HCT116 (cell line): Measurements from ENCODE around the gene DNAH5. TPM values are rescaled to one million over a fixed set of nuclear protein-coding genes. Genes with fewer than 3 reads are reported as not detected.

Experiments used
- ATAC-seq: fragments of 200-7000 bp; cut with Tn5 transposase; 2 replicates; pipeline ENCODE4 v1.9.1; 2020; ENCODE audit warnings: mild to moderate bottlenecking, moderate library complexity
- BruUV-seq: library from RNA; stranded (reverse); fragments of 400-500 nt; replicated peaks from 2 replicates; lab custom pipeline; 2021; lab: Mats Ljungman, UMichigan
- CTCF ChIA-PET: fragments of 300-600 bp; sonication (Branson Sonifier 250); formaldehyde crosslinking; loops from one replicate; lab custom pipeline; 2021; ENCODE audit warnings: antibody characterized with exemption; lab: Charles Lee
- POLR2A ChIA-PET: fragments of 300-600, 350-600 bp; sonication (Branson Sonifier 250); formaldehyde crosslinking; loops from one replicate; lab custom pipeline; 2021; ENCODE audit warnings: antibody characterized with exemption; lab: Charles Lee
- RAD21 ChIA-PET, 2 experiments: fragments of 300-600 bp; sonication (Branson Sonifier 250); formaldehyde crosslinking; loops; one replicate each; lab custom pipeline; 2023; ENCODE audit warnings: low total read pairs in 2 of 2; ENCODE audit not compliant: uncharacterized antibody in 2 of 2, unreplicated experiment in 2 of 2, low non-redundant PET in 1 of 2; lab: Charles Lee
- DNase-seq: peaks from one replicate; pipeline ENCODE4 v3.0.0-alpha.2; 2010; ENCODE audit warnings: low read depth, low spot score
- H2AFZ ChIP-seq: fragments of 200-600 bp; shearing (Covaris generic), sonication (generic); 2 replicates; pipeline ENCODE4 v1.6.1; 2017; ENCODE audit warnings: low read depth, mixed run types, mixed read lengths, antibody characterized with exemption, low read length; ENCODE audit not compliant: poor library complexity, severe bottlenecking
- H3K27ac ChIP-seq: 2 replicates; pipeline ENCODE4 v1.5.1; 2012; ENCODE audit warnings: low read depth, low read length
- H3K27me3 ChIP-seq: fragments of 200-600 bp; sonication (generic); 2 replicates; pipeline ENCODE4 v1.6.1; 2016; ENCODE audit warnings: mixed run types, low read length, mixed read lengths; ENCODE audit not compliant: insufficient read depth
- H3K36me3 ChIP-seq, 2 experiments: fragments of 200-500 bp in 1 of 2; fragments of 200-600 bp in 1 of 2; sonication (Bioruptor generic) in 1 of 2; sonication (generic) in 1 of 2; 2 replicates each; pipeline versions ENCODE4 v1.5.1 to v1.6.1; 2014 to 2016; ENCODE audit warnings: low read length in 2 of 2, inconsistent platforms in 1 of 2, mixed read lengths in 1 of 2, mixed run types in 1 of 2; ENCODE audit not compliant: insufficient read depth in 2 of 2, control insufficient read depth in 1 of 2
- H3K4me1 ChIP-seq, 2 experiments: fragments of 200-600 bp in 1 of 2; sonication (generic) in 1 of 2; 2 replicates each; pipeline versions ENCODE4 v1.5.1 to v1.6.1; 2012 to 2017; ENCODE audit warnings: low read length in 2 of 2, inconsistent platforms in 1 of 2, mild to moderate bottlenecking in 1 of 2, mixed read lengths in 1 of 2, mixed run types in 1 of 2, moderate library complexity in 1 of 2; ENCODE audit not compliant: insufficient read depth in 2 of 2, control insufficient read depth in 1 of 2
- H3K4me2 ChIP-seq: fragments of 200-600 bp; sonication (generic); 2 replicates; pipeline ENCODE4 v1.6.1; 2017; ENCODE audit warnings: mixed run types, low read length, mixed read lengths
- H3K4me3 ChIP-seq, 2 experiments: fragments of 200-600 bp in 1 of 2; sonication (generic) in 1 of 2; replicated peaks in 1 of 2; 2 replicates each; pipeline ENCODE4 v1.5.1; 2011 to 2016; ENCODE audit warnings: low read length in 2 of 2, control low read depth in 1 of 2, low read depth in 1 of 2, mild to moderate bottlenecking in 1 of 2, mixed read lengths in 1 of 2, mixed run types in 1 of 2
- H3K79me2 ChIP-seq: fragments of 200-600 bp; sonication (generic); 2 replicates; pipeline ENCODE4 v1.6.1; 2017; ENCODE audit warnings: mild to moderate bottlenecking, mixed run types, low read length, moderate library complexity, mixed read lengths; ENCODE audit not compliant: insufficient read depth
- H3K9ac ChIP-seq: fragments of 200-600 bp; sonication (generic); 2 replicates; pipeline ENCODE4 v1.6.1; 2016; ENCODE audit warnings: low read length, mixed read lengths
- H3K9me2 ChIP-seq: fragments of 200-600 bp; sonication (generic), shearing (Covaris generic); 2 replicates; pipeline ENCODE4 v1.6.1; 2017; ENCODE audit warnings: mixed run types, mild to moderate bottlenecking, moderate library complexity; ENCODE audit not compliant: insufficient read depth
- H3K9me3 ChIP-seq, 2 experiments: fragments of 200-500 bp in 1 of 2; fragments of 200-600 bp in 1 of 2; sonication (Bioruptor generic) in 1 of 2; sonication (generic) in 1 of 2; 2 replicates each; pipeline ENCODE4 v1.6.1; 2014 to 2017; ENCODE audit warnings: low read length in 2 of 2, mixed read lengths in 2 of 2, inconsistent platforms in 1 of 2, low read depth in 1 of 2, mild to moderate bottlenecking in 1 of 2, mixed run types in 1 of 2, moderate library complexity in 1 of 2; ENCODE audit not compliant: control insufficient read depth in 1 of 2, insufficient read depth in 1 of 2
- H4K20me1 ChIP-seq: fragments of 200-600 bp; sonication (generic), shearing (Covaris generic); 2 replicates; pipeline ENCODE4 v1.6.1; 2017; ENCODE audit warnings: mixed run types, mild to moderate bottlenecking, moderate library complexity; ENCODE audit not compliant: insufficient read depth
- ATF3 ChIP-seq: IDR thresholded peaks from 2 replicates; pipeline ENCODE4 v1.6.1; 2012
- CBX3 ChIP-seq: IDR thresholded peaks from 2 replicates; pipeline ENCODE4 v1.6.1; 2012; ENCODE audit warnings: low read depth
- CTCF ChIP-seq, 3 experiments: fragments of 200-600 bp in 1 of 3; sonication (generic) in 1 of 3; IDR thresholded peaks in 2 of 3; conservative IDR thresholded peaks in 1 of 3; 2 replicates each; pipeline ENCODE4 v1.5.1; 2012 to 2017; ENCODE audit warnings: low read depth in 2 of 3, low read length in 2 of 3, antibody characterized with exemption in 1 of 3, borderline replicate concordance in 1 of 3, control low read depth in 1 of 3, mild to moderate bottlenecking in 1 of 3, mixed read lengths in 1 of 3, mixed run types in 1 of 3, moderate library complexity in 1 of 3; ENCODE audit not compliant: insufficient read depth in 1 of 3
- EGR1 ChIP-seq: IDR thresholded peaks from 2 replicates; pipeline ENCODE4 v1.6.1; 2012; ENCODE audit warnings: low read depth
- ELF1 ChIP-seq: IDR thresholded peaks from 2 replicates; pipeline ENCODE4 v1.6.1; 2012; ENCODE audit warnings: low read depth, borderline replicate concordance
- EZH2 ChIP-seq: fragments of 200-600 bp; sonication (generic); IDR thresholded peaks from 2 replicates; pipeline ENCODE4 v1.6.1; 2017; ENCODE audit warnings: antibody characterized with exemption, mixed run types
- EZH2phosphoT487 ChIP-seq: fragments of 200-600 bp; IDR thresholded peaks from 2 replicates; pipeline ENCODE4 v1.6.1; 2018; ENCODE audit warnings: antibody characterized with exemption, borderline replicate concordance
- FOSL1 ChIP-seq: IDR thresholded peaks from 2 replicates; pipeline ENCODE4 v1.6.1; 2012; ENCODE audit warnings: low read depth
- JUND ChIP-seq: IDR thresholded peaks from 2 replicates; pipeline ENCODE4 v1.6.1; 2012
- MAX ChIP-seq: IDR thresholded peaks from 2 replicates; pipeline ENCODE4 v1.6.1; 2012
- RAD21 ChIP-seq: IDR thresholded peaks from 2 replicates; pipeline ENCODE4 v1.6.1; 2012; ENCODE audit warnings: low read depth, mild to moderate bottlenecking
- REST ChIP-seq: IDR thresholded peaks from 2 replicates; pipeline ENCODE4 v1.6.1; 2012; ENCODE audit warnings: low read depth
- SIN3A ChIP-seq: IDR thresholded peaks from 2 replicates; pipeline ENCODE4 v1.6.1; 2012; ENCODE audit warnings: low read depth
- SP1 ChIP-seq: IDR thresholded peaks from 2 replicates; pipeline ENCODE4 v1.6.1; 2012; ENCODE audit warnings: low read depth
- TCF7L2 ChIP-seq: IDR thresholded peaks from 2 replicates; pipeline ENCODE4 v1.7.0; 2011; ENCODE audit warnings: borderline replicate concordance, inconsistent platforms; ENCODE audit not compliant: insufficient read depth, insufficient read length; ENCODE audit errors: extremely low read depth
- YY1 ChIP-seq: IDR thresholded peaks from 2 replicates; pipeline ENCODE4 v1.6.1; 2011; ENCODE audit warnings: low read length, low read depth, moderate library complexity, mild to moderate bottlenecking; ENCODE audit not compliant: insufficient replicate concordance; ENCODE audit errors: extremely low read depth
- ZFX ChIP-seq: fragments of 450-650 bp; IDR thresholded peaks from 2 replicates; pipeline ENCODE4 v1.6.1; 2017
- ZNF274 ChIP-seq: fragments of 200-500 bp; sonication (Bioruptor generic); IDR thresholded peaks from 2 replicates; pipeline ENCODE4 v1.6.1; 2014; ENCODE audit warnings: mild to moderate bottlenecking, low read depth, low read length, inconsistent platforms
- intact Hi-C: fragments of 100-400 bp; cut with micrococcal nuclease; formaldehyde crosslinking; loops from 2 replicates; pipeline ENCODE4 v1.10.0; 2022
- total RNA-seq: library from RNA; stranded (reverse); gene quantifications from one replicate; pipeline ENCODE4 v1.2.1, GENCODE V29; 2021; ENCODE audit not compliant: unreplicated experiment
- TF ChIP-seq, protein P1 (sequence below): IDR thresholded peaks from 2 replicates; pipeline ENCODE4 v1.6.1; 2011; ENCODE audit warnings: mild to moderate bottlenecking, low read length, moderate library complexity; ENCODE audit not compliant: insufficient replicate concordance; ENCODE audit errors: extremely low read depth

DNAH5 gene
- total RNA-seq, 1 experiment from 2014 or later, result 0.37 TPM

DNA sequence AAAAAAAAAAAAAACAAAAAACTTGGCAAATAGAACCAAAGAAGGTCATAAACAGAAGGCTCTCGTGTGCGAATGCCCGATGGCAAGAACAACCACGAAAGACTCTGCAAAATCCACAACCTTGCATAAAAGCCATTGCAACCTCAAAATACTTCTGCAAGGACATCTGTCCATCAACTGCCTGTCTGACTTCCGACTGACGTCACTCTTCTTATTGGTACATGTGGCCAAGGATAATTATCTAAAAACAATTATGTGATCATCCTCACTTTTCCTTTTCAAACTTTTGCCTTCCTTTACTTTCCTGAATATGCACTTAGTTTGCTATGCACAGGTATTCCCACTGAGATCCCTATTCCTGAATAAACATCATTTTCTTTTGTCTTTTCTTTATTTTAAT lies 29.2 kb upstream of the DNAH5 start:
- RAD21 ChIA-PET, result no interaction called here
- CTCF ChIA-PET, result no interaction called here
- ATAC-seq, result no peak
- H3K4me2 ChIP-seq, result no peak overlapping the region
- no peaks in the 10 kb centered on the region for H3K9me3 ChIP-seq
- no peak for DNase-seq
- H3K9me2 ChIP-seq, result no peaks in the 10 kb centered on the region
- no peak overlapping the region for H3K27ac ChIP-seq
- POLR2A ChIA-PET, result no interaction called here
- H4K20me1 ChIP-seq, result no peaks in the 10 kb centered on the region
- TF ChIP-seq CTCF (IDR thresholded peaks at IDR 0.05 in 2 of 3, conservative IDR thresholded peaks at IDR 0.05 in 1 of 3; ENCODE audit: borderline replicate concordance in 1 of 3, insufficient read depth in 1 of 3, low read depth in 2 of 3, low read length in 2 of 3), result no peak
- TF ChIP-seq EZH2, result no peak
- no peak for TF ChIP-seq ZNF274
- TF ChIP-seq YY1, result no peak
- TF ChIP-seq, protein P1, sequence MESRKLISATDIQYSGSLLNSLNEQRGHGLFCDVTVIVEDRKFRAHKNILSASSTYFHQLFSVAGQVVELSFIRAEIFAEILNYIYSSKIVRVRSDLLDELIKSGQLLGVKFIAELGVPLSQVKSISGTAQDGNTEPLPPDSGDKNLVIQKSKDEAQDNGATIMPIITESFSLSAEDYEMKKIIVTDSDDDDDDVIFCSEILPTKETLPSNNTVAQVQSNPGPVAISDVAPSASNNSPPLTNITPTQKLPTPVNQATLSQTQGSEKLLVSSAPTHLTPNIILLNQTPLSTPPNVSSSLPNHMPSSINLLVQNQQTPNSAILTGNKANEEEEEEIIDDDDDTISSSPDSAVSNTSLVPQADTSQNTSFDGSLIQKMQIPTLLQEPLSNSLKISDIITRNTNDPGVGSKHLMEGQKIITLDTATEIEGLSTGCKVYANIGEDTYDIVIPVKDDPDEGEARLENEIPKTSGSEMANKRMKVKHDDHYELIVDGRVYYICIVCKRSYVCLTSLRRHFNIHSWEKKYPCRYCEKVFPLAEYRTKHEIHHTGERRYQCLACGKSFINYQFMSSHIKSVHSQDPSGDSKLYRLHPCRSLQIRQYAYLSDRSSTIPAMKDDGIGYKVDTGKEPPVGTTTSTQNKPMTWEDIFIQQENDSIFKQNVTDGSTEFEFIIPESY, result no peak
- no peak for TF ChIP-seq FOSL1
- TF ChIP-seq SIN3A, result no peak
- no peak for TF ChIP-seq MAX
- no peak for TF ChIP-seq ATF3
- TF ChIP-seq ELF1, result no peak
- TF ChIP-seq TCF7L2, result no peak
- TF ChIP-seq EZH2phosphoT487, result no peak
- TF ChIP-seq SP1, result no peak
- TF ChIP-seq ZFX, result no peak
- TF ChIP-seq CBX3, result no peak
- no peak for TF ChIP-seq RAD21
- no peak for TF ChIP-seq EGR1
- TF ChIP-seq REST, result no peak
- no peak for TF ChIP-seq JUND
- H3K36me3 ChIP-seq, result no peaks in the 10 kb centered on the region
- intact Hi-C loops, result no loop called here
- peaks cover 15% of the 10 kb centered on the region; the same call in 1 of the 2 replicates for H3K27me3 ChIP-seq
- no peaks in the 10 kb centered on the region for H3K79me2 ChIP-seq
- no peak overlapping the region for H3K4me3 ChIP-seq
- no peak overlapping the region for H3K9ac ChIP-seq
- H3K4me1 ChIP-seq, result 0 out of 4 replicates have a peak, but pooled peaks cover 0 to 4% of the 10 kb centered on the region in 2 experiments
- no TSS peak for BruUV-seq
- H2AFZ ChIP-seq, result no peak overlapping the region
